HG03039 (cell line): ENCODE measurements around the gene KRT13.

ENCODE experiments used
- ATAC-seq: cut with Tn5 transposase; IDR thresholded peaks from one replicate; pipeline ENCODE4 v1.9.1; 2021; ENCODE audit warnings: mild to moderate bottlenecking, moderate library complexity; ENCODE audit not compliant: unreplicated experiment

The KRT13 gene

GRCh38 chr17:41520821-41521521 lies 15.6 kb upstream of the KRT13 start:
- ATAC-seq = no peak

DNA sequence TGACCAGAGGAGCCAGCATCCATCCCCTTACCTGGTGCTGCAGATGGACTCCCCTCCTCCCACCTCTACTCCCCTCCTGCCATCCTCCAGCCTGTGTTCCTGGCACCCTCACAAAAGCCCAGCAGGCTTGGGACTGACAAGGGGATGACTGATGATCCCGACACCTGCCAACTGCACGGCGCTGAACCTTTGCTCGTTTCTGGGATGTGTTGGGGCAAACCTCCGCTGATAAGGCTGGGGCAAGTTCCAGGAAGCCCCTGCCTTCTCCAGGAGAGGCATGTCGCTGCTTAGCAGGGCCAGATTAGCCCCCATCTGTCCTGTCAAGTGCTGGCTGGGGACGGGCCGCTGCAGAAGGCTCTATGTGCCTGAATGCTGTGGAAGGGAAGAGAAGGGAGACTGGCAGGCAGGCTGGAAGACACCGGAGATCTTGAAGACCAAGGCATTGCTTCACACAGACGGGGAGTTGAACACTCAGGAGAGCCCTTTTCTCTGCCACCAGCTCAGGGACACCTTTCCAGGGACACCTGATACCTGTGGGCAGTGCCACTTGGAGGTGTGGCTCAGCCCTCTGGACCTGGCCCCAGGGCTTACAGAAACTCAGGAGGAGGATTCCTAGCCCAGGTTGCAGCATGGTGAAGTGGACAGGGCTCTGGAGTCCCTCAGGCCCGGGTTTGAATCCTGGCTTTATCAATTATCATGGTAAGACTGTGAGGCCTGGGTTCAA lies 14.3 kb upstream of the KRT13 start:
- no peak for ATAC-seq

- no peak for ATAC-seq
Measured at GRCh38 chr17:41518789-41519449, 13.5 kb upstream of the KRT13 start, which contains the start of gene KRT15. Gene KRT15, minus strand, starts transcription at chr17:41518890. Its CDS starts 63 bp downstream, at chr17:41518827.

DNA sequence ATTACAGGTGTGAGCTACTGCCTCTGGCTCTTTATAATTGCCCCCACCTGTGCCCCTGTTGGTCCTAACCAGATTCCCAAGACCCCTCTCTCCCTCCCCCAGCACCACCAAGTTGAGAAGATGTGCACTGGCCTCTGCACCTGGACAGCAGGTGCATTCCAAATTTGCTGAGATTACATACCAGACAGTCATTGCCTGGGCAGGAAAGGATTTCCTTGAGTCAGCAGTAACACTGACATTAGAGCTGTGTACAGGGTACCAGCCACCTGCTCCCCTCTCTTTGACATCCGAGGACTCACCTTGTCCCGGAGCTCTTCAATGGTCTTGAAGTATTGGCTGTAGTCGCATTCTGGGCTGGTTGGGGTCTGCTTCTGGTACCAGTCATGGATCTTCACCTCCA lies 12.6 kb upstream of the KRT13 start:
- ATAC-seq = no peak

DNA sequence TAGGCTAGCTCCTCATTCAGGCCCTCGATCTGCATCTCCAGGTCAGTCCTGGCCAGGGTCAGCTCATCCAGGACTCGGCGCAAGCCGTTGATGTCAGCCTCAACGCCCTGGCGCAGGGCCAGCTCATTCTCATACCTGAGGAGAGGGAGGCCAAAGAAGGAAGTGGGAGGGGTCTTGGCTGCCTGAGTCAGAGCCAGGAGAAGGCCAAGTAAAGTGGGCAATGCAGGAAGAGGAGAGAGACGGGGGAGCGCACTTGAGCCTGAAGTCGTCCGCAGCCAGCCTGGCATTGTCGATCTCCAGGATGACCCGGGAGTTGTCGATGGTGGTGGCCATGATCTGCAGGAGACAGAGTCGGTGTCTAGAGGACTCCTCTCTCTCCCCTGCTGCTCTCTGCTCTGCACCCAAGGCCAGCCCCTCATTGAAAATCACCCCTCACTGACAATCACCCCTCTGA lies 11.4 kb upstream of the KRT13 start:
- ATAC-seq = no peak

DNA sequence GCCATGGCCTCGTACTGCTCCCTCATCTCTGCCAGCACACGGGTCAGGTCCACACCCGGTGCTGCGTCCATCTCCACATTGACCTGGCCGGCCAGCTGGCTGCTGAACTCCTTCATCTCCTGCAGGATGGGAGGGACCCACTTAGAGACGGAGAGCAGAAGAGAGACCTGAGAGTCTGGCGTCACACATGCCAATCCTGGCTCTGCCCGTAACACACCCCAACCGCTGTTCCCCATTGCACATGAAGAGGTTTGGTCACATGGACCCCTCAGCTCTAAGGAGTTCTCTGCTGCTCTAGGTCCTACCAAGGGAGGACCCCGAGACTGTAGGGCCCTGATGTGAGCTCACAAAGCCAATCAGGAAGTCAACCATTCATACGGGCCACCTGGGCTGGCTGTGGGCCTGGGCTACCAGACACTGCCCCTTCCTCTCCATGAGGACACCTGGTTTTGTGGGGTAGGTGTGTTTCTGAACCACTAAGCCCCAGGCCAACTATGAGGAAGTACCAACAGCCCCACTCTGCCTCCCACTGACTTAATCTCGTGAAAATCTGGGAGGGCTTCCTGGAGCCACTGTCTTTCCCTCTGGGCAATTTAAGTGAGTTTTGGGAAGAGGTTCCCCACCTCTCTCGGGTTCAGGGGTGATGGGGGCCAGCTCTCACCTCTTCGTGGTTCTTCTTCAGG lies 10.9 kb upstream of the KRT13 start:
- ATAC-seq = no peak

- no peak for ATAC-seq
Measured at GRCh38 chr17:41513168-41513547, 7.7 kb upstream of the KRT13 start.

GRCh38 chr17:41512546-41513167 lies 7.2 kb upstream of the KRT13 start:
- no peak for ATAC-seq

DNA sequence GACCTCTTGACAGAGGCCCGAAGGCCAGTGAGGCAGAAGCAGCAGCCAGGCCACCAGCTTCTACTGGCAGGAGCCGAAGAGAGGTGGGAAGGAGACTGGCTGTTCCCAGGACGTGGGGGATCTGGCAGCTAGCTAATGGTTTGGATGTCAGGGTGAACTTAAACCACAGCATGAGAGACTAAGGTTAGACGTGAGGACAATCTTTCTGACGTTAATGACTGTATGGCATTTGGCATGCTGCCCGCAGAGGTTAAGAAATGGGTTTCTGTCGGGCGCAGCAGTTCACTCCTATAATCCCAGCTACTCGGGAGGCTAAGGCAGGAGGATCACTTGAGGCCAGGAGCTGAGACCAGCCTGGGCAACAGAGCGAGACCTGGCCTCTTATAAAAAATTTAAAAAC lies 6.3 kb upstream of the KRT13 start:
- no peak for ATAC-seq

GRCh38 chr17:41511116-41511515 lies 5.7 kb upstream of the KRT13 start:
- ATAC-seq = no peak

GRCh38 chr17:41510251-41511065 lies 5.0 kb upstream of the KRT13 start:
- ATAC-seq = no peak

DNA sequence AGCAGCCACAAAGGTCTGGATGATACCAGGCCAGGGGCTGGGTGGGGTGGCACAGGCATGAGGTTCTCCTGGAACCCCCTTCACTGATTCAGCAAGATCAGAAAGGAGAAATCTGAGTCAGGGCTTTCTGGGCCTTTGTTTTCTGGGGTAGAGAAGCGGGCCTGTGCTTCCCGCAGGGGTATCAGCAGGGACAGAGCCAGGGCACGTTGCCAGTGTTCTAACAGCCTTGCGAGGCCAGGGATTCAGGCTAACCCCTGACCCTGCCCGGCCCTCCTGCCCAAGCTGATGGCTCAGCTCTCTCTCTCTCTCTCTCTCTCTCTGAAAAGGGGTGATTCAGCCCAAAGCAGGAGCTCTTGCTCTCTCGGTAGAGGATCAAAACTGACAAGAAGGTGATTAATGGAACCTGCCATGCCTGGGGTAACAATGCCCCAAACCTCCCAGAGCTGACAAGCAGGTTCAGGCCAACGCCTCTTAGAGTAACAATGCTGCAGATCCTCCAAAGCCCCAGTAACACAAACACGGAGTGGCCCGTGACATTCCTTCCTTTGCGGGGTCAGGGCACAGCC lies 2.0 kb upstream of the KRT13 start:
- ATAC-seq = no peak

DNA sequence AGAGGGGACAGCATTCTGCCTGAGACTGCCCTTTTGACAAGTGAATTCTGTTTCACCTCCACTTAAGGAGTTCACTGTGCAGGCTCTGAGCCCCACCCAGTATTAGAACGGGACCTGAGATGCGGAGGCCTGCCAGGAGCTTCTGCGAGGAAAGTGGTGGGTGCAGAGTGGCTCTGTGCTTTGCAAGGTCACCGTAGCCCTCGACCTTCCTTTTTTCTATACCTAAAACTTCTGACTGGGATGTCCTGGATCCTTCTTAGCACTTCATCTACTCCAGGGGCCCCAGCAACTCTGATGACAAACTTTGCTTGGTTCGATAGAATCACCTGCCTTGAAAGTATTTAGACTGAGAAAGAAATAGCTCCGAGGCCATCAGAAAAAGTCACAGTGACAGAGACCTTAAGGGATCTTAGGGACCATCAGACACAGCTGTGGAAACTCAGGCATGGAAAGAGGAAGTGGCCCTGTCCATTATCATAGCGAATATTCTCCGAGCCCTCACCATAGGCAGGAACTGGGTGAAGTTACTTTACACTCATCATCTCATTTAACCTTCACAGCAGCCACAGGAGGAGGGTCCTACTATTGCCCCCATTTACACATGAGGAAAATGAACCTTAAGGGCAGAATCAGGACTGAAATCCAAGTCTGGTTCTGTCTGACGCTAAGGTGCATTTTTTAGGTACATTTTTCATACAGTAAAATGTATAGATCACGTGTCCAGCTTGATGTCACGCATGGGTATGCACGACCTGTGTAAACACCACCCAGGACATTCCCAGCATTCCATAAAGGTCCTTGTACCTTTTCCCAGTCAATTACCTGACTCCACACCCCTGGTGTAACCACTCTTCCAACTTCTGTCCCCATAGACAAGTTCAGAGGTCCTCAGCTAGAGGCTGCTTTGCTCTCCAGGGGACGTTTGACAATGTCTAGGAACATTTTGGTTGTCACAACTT lies 676 bp upstream of the KRT13 start:
- ATAC-seq = no peak

DNA sequence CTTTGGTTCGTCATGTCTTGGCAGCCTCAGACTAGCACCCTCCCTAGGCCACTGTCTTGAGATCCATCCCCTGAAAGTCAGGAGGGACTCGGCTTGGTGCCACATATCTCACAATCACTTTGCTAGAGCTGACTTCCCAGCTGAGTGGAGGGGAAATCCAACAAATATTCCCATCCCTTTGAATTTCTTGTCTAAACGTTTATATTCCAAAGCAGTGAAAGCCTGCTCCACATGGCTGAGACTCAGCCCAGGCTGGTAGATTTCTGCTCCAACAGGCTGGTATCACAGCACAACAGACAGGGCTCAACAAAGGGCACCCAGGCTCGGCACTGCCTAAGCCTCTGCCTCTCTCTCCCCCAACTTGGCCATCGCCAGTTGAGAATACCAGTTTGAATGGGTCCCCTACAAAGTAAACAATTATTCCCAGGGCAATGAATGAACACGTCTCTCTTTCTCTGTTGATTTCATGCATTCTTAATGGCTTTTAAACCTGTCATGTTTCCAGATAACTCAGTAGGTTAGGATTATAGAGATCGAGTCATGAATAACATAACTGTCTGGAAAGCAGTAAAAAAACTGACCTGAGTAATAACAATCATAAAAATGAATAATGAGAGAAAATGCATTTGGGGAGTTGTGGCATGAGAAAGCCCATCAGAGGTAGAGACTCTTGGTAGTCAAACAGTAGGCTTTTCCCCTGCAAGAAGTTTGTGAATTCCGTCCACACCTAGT lies 1.0 kb downstream of the KRT13 start:
- no peak for ATAC-seq

- ATAC-seq = no peak
Measured at GRCh38 chr17:41503202-41503601, 2.2 kb downstream of the KRT13 start.

DNA sequence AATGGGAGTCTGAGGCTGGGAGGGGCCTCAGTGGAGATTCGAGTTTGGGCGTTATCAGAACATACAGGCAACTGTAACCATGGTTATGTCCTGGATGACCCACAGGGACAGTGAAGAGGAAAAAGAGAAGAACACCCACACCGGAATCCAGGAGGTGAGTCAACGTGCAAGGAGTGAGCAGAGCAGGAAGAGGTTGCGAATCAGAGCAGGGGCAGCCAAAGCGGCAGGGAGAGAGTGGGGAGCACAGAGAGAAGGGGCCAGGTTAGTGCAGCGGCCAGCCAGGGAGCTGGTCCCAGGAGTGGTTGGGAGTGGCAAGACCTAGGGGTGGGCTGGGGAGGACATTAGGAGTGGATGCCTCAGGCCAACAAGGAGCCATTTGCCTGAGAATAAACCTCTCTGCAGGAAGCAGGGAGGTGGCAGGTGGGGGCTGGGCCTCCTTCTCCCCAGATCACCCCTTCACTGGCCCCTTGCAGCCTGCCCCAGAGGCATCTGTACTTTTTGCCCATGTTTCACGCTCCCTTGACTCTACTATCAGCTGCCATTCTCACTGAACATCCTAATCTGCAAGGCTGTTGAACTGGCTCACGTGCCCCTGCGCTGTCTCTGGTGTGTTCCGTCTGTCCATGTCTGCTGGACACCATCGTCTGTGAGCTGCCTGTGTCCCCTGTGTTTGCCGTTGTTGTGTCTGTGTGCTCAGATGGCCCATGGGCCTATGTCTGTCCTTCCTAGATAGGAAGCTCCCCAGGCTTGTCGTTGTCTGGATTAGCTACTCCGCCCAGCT lies 5.1 kb downstream of the KRT13 start:
- ATAC-seq = no peak

- no peak for ATAC-seq
Measured at GRCh38 chr17:41499714-41500113, 5.7 kb downstream of the KRT13 start.
